OCI-LY3 (cell line): ENCODE measurements around the gene CTBP2.

Experiments
- H2AFZ ChIP-seq: fragments of 200-600, 300-600 bp; shearing (Covaris generic); 2 replicates; pipeline ENCODE4 v1.6.0; 2014; ENCODE audit warnings: antibody characterized with exemption, low read depth, low read length
- H3K27ac ChIP-seq: fragments of 200-600, 300-600 bp; sonication (generic); 2 replicates; pipeline ENCODE4 v1.5.1; 2014; ENCODE audit warnings: mild to moderate bottlenecking, low read length, moderate library complexity, mixed read lengths
- H3K27me3 ChIP-seq: fragments of 200-600, 300-600 bp; sonication (generic); 2 replicates; pipeline ENCODE4 v1.6.1; 2014; ENCODE audit warnings: low read depth, low read length, mixed read lengths
- H3K36me3 ChIP-seq: fragments of 200-600, 300-600 bp; sonication (generic); replicated peaks from 2 replicates; pipeline ENCODE3; 2014; ENCODE audit warnings: low read depth, low read length, mixed read lengths
- H3K4me1 ChIP-seq: fragments of 300-600, 200-600 bp; sonication (generic); 2 replicates; pipeline ENCODE4 v1.6.1; 2014; ENCODE audit warnings: low read length, mixed read lengths
- H3K4me2 ChIP-seq: fragments of 200-600, 300-600 bp; sonication (generic); 2 replicates; pipeline ENCODE4 v1.6.1; 2014; ENCODE audit warnings: low read length, mixed read lengths
- H3K4me3 ChIP-seq: fragments of 300-600, 200-600 bp; sonication (generic); 2 replicates; pipeline ENCODE4 v1.5.1; 2014; ENCODE audit warnings: antibody characterized with exemption, mild to moderate bottlenecking, low read length, moderate library complexity
- H3K79me2 ChIP-seq: fragments of 300-600, 200-600 bp; shearing (Covaris generic); 2 replicates; pipeline ENCODE4 v1.6.1; 2014; ENCODE audit warnings: mild to moderate bottlenecking, low read length, mixed read lengths
- H3K9ac ChIP-seq: fragments of 300-600, 200-600 bp; shearing (Covaris generic); 2 replicates; pipeline ENCODE4 v1.6.0; 2014; ENCODE audit warnings: mild to moderate bottlenecking, low read length, moderate library complexity
- H3K9me3 ChIP-seq: fragments of 200-600, 300-600 bp; shearing (Covaris generic); 2 replicates; pipeline ENCODE4 v1.6.1; 2014; ENCODE audit warnings: low read length, mixed read lengths; ENCODE audit not compliant: insufficient read depth
- H4K20me1 ChIP-seq: fragments of 200-600, 300-600 bp; sonication (generic); 2 replicates; pipeline ENCODE4 v1.6.1; 2016; ENCODE audit warnings: low read length, mixed read lengths; ENCODE audit not compliant: insufficient read depth
- EZH2phosphoT487 ChIP-seq: fragments of 200-600 bp; shearing (Covaris generic); IDR thresholded peaks from 2 replicates; pipeline ENCODE4 v1.6.1; 2018; ENCODE audit warnings: antibody characterized with exemption, mixed run types, low read depth
- TF ChIP-seq, protein P1 (sequence below): fragments of 200-600, 300-600 bp; sonication (generic); IDR thresholded peaks from 2 replicates; pipeline ENCODE4 v1.5.1; 2014; ENCODE audit warnings: antibody characterized with exemption, low read length, low read depth

CTBP2 gene

DNA sequence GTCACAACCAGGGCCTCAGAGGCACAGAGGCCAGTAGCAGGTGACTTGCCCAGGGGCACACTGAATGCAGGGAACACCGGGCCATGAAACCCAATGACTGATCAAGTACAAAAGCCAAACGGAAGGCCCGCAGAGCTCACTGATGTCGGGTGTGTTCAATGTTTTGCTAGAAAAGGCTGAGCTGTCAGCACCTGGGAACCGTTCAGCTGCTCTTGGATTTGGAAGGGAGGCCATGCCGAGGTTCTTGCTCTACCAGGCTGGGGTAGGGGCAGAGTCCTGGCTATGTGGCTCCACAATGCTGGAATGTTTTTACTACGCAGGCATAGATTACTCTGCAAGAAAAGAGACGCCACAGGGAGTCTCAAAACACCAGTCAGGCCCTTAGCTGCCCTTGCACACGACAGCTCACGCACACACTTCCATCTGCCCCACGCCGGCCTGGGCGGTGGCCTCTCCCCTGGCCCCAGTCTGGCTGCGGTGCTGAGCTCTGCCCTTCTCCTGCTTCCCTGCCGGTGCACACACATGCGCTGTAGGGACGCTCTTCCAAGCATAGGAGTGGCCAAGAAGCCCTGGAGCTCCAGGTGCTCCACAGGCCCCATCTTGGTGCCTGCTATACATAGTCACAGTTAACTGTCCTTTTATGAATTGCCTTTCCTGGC lies 138.5 kb downstream of the CTBP2 start:
- no peaks in the 10 kb centered on the region for H3K79me2 ChIP-seq
- H3K27ac ChIP-seq: no peak overlapping the region

DNA sequence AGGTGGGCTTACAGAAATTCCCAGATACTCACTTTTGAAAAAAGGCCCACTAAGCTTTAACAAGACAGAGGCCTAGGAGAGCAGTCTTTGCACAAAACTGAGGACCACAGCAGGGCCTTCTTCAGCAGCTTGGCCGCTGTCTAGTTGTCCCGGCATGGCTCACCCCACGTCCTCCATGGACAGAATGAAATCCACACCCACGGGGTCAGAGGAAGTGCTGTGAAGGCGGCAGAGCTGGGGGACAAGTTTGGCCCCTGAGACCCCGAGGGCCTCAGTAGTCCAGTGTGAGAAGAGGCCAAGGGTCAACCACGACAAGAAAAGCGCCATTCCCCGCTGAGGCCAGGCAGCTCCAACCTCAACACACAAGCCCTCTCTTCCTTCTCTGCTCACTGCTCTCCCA lies 139.5 kb downstream of the CTBP2 start:
- Histone ChIP-seq H3K4me1 (no peaks in the 10 kb centered on the region), H3K27ac (no peak overlapping the region), H2AFZ (no peak overlapping the region), H3K79me2 (no peaks in the 10 kb centered on the region), H3K27me3 (peaks cover 11% of the 10 kb centered on the region), H3K4me3 (no peak overlapping the region), H3K4me2 (no peak overlapping the region), H3K9me3 (no peaks in the 10 kb centered on the region), H3K36me3 (no peaks in the 10 kb centered on the region), H4K20me1 (no peaks in the 10 kb centered on the region; the same call in 1 of the 2 replicates), H3K9ac (no peak overlapping the region)
- TF ChIP-seq, protein P1, sequence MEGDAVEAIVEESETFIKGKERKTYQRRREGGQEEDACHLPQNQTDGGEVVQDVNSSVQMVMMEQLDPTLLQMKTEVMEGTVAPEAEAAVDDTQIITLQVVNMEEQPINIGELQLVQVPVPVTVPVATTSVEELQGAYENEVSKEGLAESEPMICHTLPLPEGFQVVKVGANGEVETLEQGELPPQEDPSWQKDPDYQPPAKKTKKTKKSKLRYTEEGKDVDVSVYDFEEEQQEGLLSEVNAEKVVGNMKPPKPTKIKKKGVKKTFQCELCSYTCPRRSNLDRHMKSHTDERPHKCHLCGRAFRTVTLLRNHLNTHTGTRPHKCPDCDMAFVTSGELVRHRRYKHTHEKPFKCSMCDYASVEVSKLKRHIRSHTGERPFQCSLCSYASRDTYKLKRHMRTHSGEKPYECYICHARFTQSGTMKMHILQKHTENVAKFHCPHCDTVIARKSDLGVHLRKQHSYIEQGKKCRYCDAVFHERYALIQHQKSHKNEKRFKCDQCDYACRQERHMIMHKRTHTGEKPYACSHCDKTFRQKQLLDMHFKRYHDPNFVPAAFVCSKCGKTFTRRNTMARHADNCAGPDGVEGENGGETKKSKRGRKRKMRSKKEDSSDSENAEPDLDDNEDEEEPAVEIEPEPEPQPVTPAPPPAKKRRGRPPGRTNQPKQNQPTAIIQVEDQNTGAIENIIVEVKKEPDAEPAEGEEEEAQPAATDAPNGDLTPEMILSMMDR: no peak
- no peak for TF ChIP-seq EZH2phosphoT487

More for the DNA sequence above, 138.5 kb downstream of the CTBP2 start:
- no peaks in the 10 kb centered on the region for H3K4me1 ChIP-seq
- H3K4me2 ChIP-seq: no peak overlapping the region
- H2AFZ ChIP-seq: no peak overlapping the region
- H4K20me1 ChIP-seq: no peaks in the 10 kb centered on the region; the same call in 1 of the 2 replicates
- TF ChIP-seq, protein P1: no peak
- TF ChIP-seq EZH2phosphoT487: no peak
- no peak overlapping the region for H3K9ac ChIP-seq
- H3K9me3 ChIP-seq: no peaks in the 10 kb centered on the region
- H3K27me3 ChIP-seq: peaks cover 11% of the 10 kb centered on the region
- no peaks in the 10 kb centered on the region for H3K36me3 ChIP-seq
- H3K4me3 ChIP-seq: no peak overlapping the region

DNA sequence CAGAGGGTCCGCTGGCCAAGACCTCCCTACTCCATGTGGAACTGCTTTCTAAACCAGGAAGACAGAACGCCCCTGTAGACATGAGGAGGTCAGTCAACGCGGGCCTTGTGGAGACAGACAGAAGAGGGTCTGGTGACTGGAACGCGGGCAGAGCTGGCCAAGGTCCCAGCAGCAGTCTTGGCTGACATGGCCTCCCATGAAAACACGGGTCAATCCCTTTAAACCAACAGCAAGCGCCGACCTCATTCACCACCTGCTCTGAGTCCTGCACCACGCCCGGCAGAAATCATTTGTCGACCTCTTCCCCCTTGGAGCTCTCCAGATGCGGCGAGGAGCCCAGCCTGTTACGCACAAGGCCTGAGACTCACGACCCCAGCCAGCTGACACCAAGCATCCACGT lies 140.0 kb downstream of the CTBP2 start:
- no peak overlapping the region for H3K4me3 ChIP-seq
- no peaks in the 10 kb centered on the region for H3K79me2 ChIP-seq
- no peak overlapping the region for H3K9ac ChIP-seq
- no peak overlapping the region for H3K27ac ChIP-seq
- H4K20me1 ChIP-seq: no peaks in the 10 kb centered on the region
- no peaks in the 10 kb centered on the region for H3K4me1 ChIP-seq
- no peaks in the 10 kb centered on the region for H3K9me3 ChIP-seq
- no peak overlapping the region for H3K4me2 ChIP-seq
- peaks cover 8% of the 10 kb centered on the region for H3K27me3 ChIP-seq
- TF ChIP-seq EZH2phosphoT487: no peak
- TF ChIP-seq, protein P1: no peak
- no peaks in the 10 kb centered on the region for H3K36me3 ChIP-seq
- H2AFZ ChIP-seq: no peak overlapping the region

DNA sequence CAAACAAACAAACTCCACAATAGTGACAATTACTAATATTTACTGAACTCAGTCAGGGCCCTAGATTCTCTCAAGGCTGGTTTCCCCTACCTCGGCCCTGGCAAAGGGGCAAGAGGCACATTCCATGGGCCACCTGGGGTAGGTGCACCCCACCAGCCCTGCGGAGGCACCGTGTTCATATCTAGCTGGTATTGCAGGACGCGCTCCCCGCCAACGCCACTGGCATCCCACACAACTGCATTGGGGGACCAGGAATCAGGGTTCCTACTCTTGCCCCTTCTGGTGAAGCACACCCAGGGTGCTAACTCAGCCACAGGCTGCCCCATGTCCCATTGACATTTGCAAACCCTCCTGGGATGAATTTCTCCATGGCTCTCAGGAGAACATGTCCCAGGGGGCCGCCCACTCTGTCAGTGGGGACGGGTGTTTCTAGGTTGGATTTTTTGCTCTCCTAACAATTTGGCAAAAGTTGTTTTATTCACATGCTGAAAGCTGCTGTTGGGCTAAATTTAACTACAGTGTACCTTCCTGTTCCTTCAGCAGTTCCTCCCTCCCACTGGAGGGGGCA lies 141.7 kb downstream of the CTBP2 start:
- TF ChIP-seq EZH2phosphoT487: no peak
- TF ChIP-seq, protein P1: no peak
- Histone ChIP-seq H3K79me2 (no peaks in the 10 kb centered on the region), H3K9ac (no peak overlapping the region), H3K27me3 (no peaks in the 10 kb centered on the region), H2AFZ (no peak overlapping the region), H3K36me3 (no peaks in the 10 kb centered on the region), H3K9me3 (no peaks in the 10 kb centered on the region), H3K4me3 (no peak overlapping the region), H4K20me1 (no peaks in the 10 kb centered on the region), H3K4me1 (no peaks in the 10 kb centered on the region), H3K4me2 (no peak overlapping the region), H3K27ac (no peak overlapping the region)
